DMS114 treated with DMSO at 0.1 percent for 48 hours (cell line): ENCODE data around the gene C12orf43.

Experiments
- DNase-seq: peaks from one replicate; lab custom pipeline; 2025; ENCODE audit not compliant: unreplicated experiment; lab: John Stamatoyannopoulos, UW

The C12orf43 gene

GRCh38 chr12:120979220-120979861 is 36.9 kb downstream of the C12orf43 start:
- DNase-seq = no peak

DNA sequence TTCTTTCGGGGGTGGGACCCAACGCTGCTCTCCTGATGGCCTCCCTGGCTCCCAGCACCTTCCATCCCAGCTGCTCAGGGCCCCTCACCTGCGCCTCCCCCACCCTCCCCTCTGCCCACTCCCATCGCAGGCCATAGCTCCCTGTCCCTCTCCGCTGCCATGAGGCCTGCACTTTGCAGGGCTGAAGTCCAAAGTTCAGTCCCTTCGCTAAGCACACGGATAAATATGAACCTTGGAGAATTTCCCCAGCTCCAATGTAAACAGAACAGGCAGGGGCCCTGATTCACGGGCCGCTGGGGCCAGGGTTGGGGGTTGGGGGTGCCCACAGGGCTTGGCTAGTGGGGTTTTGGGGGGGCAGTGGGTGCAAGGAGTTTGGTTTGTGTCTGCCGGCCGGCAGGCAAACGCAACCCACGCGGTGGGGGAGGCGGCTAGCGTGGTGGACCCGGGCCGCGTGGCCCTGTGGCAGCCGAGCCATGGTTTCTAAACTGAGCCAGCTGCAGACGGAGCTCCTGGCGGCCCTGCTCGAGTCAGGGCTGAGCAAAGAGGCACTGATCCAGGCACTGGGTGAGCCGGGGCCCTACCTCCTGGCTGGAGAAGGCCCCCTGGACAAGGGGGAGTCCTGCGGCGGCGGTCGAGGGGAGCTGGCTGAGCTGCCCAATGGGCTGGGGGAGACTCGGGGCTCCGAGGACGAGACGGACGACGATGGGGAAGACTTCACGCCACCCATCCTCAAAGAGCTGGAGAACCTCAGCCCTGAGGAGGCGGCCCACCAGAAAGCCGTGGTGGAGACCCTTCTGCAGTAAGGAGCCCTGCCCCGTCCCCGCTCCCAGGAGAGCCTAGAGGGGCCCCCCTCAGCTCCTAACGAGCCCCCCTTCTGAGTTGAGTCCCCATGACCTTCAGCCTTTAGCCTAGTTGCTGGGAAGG is 37.7 kb downstream of the C12orf43 start, which contains the start of gene HNF1A:
HNF1A (plus strand) TSS at position 248 of the 924 bp plus-strand sequence; CDS start at position 474, 226 bp downstream.
- no peak for DNase-seq

DNA sequence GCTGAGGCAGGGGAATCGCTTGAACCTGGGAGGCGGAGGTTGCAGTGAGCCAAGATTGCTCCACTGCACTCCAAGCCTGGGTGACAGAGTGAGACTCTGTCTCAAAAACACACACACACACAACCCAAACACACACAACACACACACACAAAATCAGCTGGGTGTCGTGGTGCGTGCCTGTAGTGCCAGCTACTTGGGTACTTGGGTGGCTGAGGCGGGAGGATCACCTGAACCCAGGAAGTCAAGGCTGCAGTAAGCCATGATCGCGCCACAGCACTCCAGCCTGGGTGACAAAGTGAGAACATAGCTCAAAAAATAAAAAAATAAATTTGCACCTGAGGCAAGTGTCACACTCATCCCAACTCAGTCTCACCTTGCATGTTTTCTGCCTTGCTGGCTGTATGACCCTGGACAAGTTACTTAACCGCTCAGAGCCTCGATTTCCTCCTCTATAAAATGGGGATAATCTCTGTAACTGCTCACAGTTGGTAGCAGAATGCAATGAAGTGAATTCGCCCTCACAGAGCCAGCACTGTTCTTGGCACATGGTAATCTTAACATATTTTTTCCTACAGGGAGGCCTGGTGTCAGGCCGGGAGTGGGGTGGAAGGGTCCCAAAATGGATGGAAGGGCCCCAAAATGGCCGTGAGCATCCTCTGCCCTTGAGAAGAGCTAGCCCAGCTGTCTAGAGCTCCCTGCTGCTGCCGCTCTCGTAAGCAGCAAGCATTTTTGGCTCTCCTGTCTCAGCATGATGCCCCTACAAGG is 38.6 kb downstream of the C12orf43 start:
- DNase-seq = no peak

DNA sequence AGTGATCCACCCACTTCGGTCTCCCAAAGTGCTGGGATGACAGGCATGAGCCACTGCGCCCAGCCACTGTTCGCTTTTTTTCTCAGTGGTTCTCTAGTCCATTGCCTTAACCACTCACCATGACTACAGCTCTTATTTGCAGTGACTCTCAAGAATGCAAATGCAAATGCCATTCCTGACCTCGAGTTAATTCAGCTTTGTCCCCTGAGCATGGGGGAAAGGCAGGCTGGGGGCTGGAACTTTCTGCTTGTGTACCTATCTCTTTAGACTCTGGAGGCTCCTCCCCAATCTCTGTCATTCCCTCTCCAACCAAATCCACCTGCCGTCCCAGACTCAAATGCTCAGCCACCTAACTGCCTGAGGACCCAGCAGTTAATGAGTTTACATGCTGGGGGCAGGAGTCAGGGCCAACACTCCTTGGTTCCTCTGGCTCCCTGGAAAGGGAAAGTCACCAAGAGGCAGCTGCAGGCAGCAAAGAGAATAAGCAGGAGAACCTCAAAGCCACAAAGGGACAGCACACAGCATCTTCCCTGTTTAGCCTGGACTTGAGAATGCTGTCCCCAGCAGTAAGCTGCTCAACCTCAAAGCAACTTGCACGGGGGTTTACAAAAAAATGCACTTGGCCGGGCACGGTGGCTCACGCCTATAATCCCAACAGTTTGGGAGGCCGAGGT is 43.3 kb downstream of the C12orf43 start:
- DNase-seq = peak; percentile 28

DNA sequence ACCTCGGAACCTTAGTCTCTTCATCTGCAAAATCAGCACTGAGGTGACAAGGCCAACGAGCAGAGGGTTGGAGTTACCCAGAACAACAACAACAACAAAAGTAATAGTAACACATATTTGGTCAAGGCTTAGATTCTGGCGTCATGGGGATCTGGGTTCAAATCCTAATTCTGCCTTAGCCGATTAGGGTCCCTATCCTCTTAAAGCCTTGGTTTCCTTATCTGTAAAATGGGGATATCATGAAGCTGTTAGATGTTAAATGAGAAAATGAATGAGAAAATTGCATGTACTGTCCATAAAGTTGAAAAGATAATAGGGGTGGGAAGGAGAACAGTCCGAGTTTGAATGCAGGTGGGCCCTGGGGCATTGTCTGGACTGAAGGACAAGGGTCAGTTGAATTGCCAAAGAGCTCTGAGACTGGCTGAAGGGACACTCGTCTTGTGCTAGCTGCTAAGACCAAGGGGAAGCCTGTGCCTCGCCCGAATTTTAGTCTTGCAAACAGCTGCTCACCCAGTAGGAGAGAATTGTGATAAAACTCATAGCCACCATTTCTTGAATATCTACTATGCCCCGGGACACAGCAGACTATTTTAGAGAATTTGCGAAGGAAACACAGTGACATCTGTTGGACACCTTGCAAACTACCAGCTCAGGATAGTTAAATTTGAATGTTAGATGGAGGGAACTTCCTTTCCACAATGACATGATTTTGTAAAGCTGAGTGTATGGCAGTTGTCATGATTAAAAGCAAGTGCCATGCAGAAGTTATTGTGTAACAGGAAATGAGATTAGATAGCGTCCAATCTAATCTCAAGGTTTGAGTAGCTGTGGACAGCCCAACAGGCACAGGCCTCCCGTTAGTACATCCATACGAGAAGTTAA is 44.7 kb downstream of the C12orf43 start:
- peak; percentile 69 for DNase-seq

GRCh38 chr12:120970310-120970709 is 46.0 kb downstream of the C12orf43 start:
- DNase-seq = no peak

- DNase-seq = no peak
Observed at GRCh38 chr12:120965534-120966091, 50.7 kb downstream of the C12orf43 start.

- no peak for DNase-seq
Observed at GRCh38 chr12:120964298-120964697, 52.0 kb downstream of the C12orf43 start.

- DNase-seq = no peak
Observed at GRCh38 chr12:120962532-120963020, 53.7 kb downstream of the C12orf43 start.

- no peak for DNase-seq
Observed at GRCh38 chr12:120961604-120962531, 54.4 kb downstream of the C12orf43 start.

DNA sequence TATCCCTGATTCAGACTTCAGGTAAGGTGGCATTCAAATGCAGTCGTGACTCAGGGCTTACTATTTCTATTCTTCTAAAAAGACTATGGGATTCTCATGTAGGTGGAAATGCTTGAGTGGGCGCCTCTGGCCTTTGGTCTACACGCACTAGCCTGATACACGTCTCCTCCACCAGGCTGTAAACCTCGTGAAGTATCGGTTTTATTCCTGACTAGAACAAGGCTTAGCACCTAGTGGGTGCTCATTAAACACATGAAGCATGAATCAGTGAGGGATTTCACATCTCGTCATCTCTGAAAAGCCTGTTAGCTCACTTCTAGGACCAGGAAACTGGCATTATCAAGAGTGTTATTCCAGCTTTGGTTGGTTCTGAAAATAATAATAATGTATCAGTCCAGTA is 55.6 kb downstream of the C12orf43 start:
- no peak for DNase-seq

- no peak for DNase-seq
Observed at GRCh38 chr12:120959111-120959878, 57.0 kb downstream of the C12orf43 start.

DNA sequence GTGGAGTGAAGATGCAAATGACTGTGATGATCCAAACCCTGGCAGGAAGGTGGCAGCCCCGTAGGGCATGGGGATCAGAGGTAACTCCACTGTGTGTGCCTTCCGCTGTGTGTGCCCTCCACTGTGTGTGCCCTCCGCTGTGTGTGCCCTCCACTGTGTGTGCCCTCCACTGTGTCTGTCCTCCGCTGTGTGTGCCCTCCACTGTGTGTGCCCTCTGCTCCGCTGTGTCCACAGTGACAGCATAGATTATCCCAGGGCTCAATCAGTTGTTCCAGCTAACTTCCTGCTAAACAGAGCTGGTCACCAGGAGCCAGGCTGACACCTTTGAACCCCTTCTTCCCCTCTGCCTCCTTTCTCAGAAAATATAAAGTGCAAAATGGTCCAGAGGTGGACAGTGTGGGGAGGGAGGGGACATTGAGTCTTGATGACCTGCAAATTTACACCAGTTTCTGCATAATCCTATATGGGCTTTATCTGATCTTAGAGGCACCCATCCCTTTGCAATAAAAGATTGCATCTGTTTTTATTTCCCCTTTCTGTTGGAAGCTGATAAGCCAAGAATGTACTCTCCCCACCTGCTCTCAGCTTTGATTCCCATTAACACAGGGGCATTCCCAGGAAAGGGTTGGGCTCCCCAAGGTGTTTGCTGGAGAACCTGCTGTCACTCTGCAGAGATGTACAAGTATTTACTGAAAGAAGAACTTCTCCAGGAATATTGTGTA is 59.5 kb downstream of the C12orf43 start:
- DNase-seq = no peak

- DNase-seq = no peak
Observed at GRCh38 chr12:120955232-120955631, 61.1 kb downstream of the C12orf43 start.

GRCh38 chr12:120950807-120951206 is 65.5 kb downstream of the C12orf43 start:
- DNase-seq = no peak
